ENCODE data around the gene PRSS33.
A peak's percentile ranks its signal among the peaks of the same experiment; 100 is the strongest.

Gene PRSS33

GRCh38 chr16:2798723-2799204 lies 11.4 kb upstream of the PRSS33 start:
- no peak for DNase-seq

DNA sequence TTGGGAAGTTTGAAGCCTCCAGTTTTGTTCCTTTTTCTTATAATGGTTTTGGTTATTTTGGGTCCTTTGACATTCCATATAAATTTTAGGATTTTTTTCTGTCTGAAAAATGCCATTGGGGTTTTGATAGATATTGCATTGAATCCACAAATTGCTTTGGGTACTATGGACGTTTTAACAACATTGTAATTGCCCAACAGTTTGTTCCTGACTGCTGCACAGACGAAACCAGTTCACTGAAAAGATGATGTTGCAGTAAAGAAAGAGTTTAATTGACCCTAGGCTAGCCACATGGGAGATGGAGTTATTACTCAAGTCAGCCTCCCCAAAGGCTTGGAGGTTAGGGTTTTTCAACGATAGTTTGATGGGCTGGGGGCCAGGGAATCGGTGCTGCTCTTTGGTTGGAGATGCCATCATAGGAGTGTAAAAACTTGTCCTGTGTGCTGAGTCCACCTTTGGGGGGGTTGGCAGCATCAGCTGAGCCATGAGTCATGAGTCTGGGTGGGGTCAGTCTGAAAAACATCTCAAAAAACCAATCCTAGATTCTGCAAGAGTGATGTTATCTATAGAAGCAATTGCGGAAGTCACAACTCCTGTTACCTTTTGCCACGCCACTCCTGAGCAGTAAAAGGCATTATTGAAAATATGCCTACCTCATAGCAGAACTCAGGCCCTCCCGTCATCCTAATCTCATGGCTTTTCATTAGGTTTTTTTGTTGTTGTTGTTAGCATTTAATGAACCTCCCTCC lies 8.2 kb upstream of the PRSS33 start:
- peak; percentile 29 for DNase-seq

DNA sequence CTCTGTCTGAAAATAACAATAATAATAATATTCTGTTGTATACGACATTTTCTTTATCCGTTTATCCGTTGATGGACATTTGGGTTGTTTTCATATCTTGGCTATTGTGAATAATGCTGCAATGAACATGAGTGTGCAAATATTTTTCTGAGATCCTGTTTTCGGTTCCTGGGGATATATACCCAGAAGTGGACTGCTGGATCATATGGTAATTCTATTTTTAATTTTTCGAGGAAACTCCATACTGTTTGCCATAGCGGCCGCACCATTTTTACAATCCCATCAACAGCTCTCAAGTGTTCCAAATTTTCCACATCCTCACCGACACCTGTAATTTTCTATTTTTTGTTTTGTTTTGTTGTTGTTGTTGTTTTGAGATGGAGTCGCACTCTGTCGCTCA lies 5.6 kb upstream of the PRSS33 start:
- no peak for DNase-seq

- no peak for DNase-seq
These were observed 3.8 kb upstream of the PRSS33 start for GRCh38 chr16:2791174-2791573.

GRCh38 chr16:2790631-2791030 lies 3.3 kb upstream of the PRSS33 start:
- DNase-seq = no peak

DNA sequence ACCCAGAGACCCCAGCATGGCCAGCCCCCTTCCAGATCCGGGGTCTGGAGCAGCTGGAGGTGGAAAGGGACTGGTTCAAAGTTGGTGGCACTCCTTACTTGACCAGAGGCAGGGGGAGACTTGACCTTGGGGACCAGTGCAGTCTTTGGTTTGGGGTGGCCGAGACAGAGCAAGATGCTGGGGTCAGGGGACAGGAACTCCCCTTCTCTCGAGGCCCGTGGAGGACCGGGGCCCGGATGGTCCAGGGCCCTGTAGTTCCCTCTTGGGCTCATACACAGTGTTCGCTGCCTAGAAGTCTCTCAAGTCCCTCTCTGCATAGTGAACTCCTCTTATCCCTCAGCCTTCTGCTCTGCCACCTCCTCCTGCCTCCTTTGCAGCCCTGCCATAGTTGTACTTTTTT lies 601 bp upstream of the PRSS33 start:
- DNase-seq = no peak

DNA sequence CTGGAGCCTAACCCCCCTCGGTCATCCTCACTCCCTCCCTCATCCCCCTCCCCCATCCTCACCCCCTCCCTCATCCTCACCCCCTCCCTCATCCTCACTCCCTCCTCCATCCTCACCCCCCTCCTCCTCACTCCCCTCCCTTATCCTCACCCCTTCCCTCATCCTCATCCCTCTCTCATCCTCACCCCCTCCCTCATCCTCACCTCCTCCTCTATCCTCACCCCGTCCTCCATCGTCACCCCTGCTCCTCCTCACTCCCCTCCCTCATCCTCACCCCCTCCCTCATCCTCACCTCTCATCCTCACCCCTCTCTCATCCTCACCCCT lies 571 bp downstream of the PRSS33 start:
- no peak for DNase-seq

DNA sequence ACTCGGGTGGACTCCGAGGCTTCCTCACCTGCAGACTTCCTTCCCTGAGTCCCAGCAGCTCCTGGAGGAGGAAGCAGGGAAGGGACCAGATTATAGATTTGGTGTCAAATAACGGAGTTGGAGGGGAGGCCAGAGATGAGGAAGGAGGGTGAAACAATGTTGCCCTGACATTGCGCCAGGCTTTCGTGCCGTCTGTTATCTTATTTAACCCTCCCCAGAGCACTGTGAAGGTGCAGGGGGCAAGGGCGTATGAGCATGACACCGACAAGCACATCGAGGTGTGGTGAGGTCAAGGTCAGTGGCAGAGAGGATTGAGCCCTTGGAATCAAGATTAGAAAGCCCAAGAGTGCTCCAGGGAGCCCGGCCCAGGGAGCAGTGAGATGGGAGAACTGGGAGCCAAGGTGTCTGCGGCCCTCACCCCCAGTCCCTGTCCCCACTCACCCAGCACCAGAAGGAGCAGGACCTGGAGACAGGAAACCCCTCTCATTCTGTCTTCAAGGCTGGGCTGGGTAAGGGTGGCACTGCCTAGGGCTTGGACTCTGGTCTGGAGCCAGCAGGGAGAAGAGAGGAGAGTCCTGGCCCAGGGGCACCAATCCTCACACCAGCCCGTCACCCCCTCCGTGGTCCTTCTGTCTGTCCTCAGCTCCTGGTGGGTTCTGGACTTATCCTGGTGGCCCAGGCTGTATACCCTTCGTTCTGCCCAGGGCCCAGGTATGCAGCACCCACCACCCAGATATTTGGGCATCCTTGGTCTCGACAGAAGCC lies 1.1 kb downstream of the PRSS33 start:
- peak; percentile 47 for DNase-seq

- DNase-seq = no peak
These were observed 2.0 kb downstream of the PRSS33 start for GRCh38 chr16:2785101-2785991.

DNA sequence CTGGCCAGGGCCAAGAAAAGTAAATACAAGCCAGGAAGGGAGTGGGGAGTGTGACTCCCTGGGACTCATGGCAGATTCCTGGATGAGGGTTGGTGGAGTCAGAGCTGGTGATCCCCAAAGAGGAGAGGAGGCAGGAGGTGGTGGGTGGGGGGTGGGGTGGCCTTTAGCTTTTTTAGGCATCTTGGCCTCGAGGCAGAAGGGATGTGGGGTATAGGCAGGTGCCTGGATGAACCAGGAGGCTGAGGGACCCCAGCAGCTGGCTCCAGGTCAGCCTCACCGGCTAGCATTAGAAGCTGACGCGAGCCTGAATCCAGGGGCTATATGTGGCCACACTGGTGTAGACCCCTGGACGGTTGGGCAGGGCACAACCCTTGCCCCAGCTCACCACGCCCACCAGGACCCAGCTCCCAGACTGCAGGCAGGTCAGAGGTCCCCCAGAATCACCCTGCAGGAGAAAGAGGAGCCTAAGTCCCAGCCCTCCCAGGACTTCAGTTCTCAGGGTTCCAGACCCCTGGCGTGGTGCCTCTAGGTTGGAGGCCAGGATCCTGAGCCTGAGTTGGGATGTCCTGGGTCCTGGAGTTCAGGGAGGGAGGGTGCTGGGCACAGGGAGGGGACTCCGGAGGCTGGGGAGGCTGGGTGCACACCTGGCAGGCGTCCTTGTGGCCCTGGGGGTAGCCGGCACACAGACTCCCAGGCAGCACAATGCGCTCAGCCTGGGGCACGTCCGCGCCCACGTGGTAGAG lies 2.8 kb downstream of the PRSS33 start:
- no peak for DNase-seq

DNA sequence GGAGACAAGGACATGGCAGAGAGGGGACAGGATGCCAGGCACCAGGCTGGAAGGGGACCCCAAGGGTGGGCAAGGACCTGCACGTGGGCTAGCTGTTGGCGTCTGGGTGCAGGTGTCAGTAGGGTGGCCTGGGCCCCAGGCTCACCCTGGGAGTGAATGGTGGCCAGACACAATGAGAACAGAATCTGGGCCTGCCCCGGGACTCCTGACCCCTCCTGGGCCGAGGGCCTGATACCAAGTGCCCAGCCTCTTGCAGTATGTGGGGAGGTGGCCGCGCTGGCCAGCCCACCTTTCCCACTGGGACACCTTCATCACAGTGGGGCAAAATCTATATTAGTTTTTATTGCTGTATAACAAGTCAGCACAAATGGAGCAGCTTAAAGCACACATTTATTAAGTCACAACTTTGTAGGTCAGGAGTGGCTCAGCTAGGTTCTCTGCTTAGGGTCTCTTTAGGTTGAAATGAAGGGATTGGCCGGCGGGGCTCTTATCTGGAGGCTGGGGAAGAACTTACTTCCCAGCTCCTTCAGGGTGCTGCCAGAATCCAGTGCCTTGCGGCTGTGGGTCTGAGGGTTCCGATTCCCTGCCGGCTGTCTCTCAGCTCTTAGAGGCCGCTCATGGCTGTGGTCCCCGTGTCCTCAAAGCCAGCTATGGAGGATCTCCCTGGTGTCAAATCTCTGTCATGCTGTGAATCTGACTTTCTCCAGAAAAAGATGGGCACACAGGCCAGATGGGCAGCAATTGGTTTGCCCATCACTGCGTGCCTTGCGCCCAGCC lies 3.6 kb downstream of the PRSS33 start:
- no peak for DNase-seq

- DNase-seq = no peak
These were observed 4.6 kb downstream of the PRSS33 start for GRCh38 chr16:2782583-2783351.

GRCh38 chr16:2779978-2780898 lies 7.1 kb downstream of the PRSS33 start:
- DNase-seq = no peak

- DNase-seq = no peak
These were observed 8.0 kb downstream of the PRSS33 start for GRCh38 chr16:2779151-2779920.

GRCh38 chr16:2778630-2778958 lies 8.8 kb downstream of the PRSS33 start:
- no peak for DNase-seq

- peak; percentile 54 for DNase-seq
These were observed 9.3 kb downstream of the PRSS33 start for GRCh38 chr16:2777903-2778629.

GRCh38 chr16:2777231-2777902 lies 10.0 kb downstream of the PRSS33 start, which contains the start of gene ELOB:
Gene ELOB, minus strand, starts transcription at chr16:2777280. Its CDS starts 41 bp downstream, at chr16:2777239.
- peak; percentile 90 for DNase-seq
